ENCODE results near the gene ZBTB40.

The ZBTB40 gene

GRCh38 chr1:22563671-22564602, 112.3 kb downstream of the ZBTB40 start:
- Histone ChIP-seq H3K36me3 (ENCODE audit: control insufficient read depth, insufficient read depth, low read length) (no peaks in the 10 kb centered on the region), H3K4me3 (replicated peaks; ENCODE audit: low read depth, low read length) (no peak overlapping the region), H3K27me3 (replicated peaks; ENCODE audit: control insufficient read depth, insufficient read depth, low read length) (peaks cover 7% of the 10 kb centered on the region)
- no peak for TF ChIP-seq CTCF (IDR thresholded peaks at IDR 0.05; ENCODE audit: insufficient read depth, low read length, poor library complexity, severe bottlenecking)
- DNase-seq (ENCODE audit: extremely low read depth, insufficient read length) = no peak

GRCh38 chr1:22566161-22566560, 114.5 kb downstream of the ZBTB40 start:
- DNase-seq (ENCODE audit: extremely low read depth, insufficient read length) = no peak
- peaks cover 4% of the 10 kb centered on the region for H3K27me3 ChIP-seq (replicated peaks; ENCODE audit: control insufficient read depth, insufficient read depth, low read length)
- no peaks in the 10 kb centered on the region for H3K36me3 ChIP-seq (ENCODE audit: control insufficient read depth, insufficient read depth, low read length)
- TF ChIP-seq CTCF (IDR thresholded peaks at IDR 0.05; ENCODE audit: insufficient read depth, low read length, poor library complexity, severe bottlenecking) = no peak
- no peak overlapping the region for H3K4me3 ChIP-seq (replicated peaks; ENCODE audit: low read depth, low read length)

GRCh38 chr1:22567197-22567596, 115.5 kb downstream of the ZBTB40 start:
- Histone ChIP-seq H3K27me3 (replicated peaks; ENCODE audit: control insufficient read depth, insufficient read depth, low read length) (peaks cover 2% of the 10 kb centered on the region), H3K36me3 (ENCODE audit: control insufficient read depth, insufficient read depth, low read length) (no peaks in the 10 kb centered on the region), H3K4me3 (replicated peaks; ENCODE audit: low read depth, low read length) (no peak overlapping the region)
- no peak for TF ChIP-seq CTCF (IDR thresholded peaks at IDR 0.05; ENCODE audit: insufficient read depth, low read length, poor library complexity, severe bottlenecking)
- DNase-seq (ENCODE audit: extremely low read depth, insufficient read length) = no peak

GRCh38 chr1:22567994-22568393, 116.3 kb downstream of the ZBTB40 start:
- Histone ChIP-seq H3K36me3 (ENCODE audit: control insufficient read depth, insufficient read depth, low read length) (no peaks in the 10 kb centered on the region), H3K4me3 (replicated peaks; ENCODE audit: low read depth, low read length) (no peak overlapping the region), H3K27me3 (replicated peaks; ENCODE audit: control insufficient read depth, insufficient read depth, low read length) (no peaks in the 10 kb centered on the region; the same call in 1 of the 2 replicates)
- no peak for TF ChIP-seq CTCF (IDR thresholded peaks at IDR 0.05; ENCODE audit: insufficient read depth, low read length, poor library complexity, severe bottlenecking)
- DNase-seq (ENCODE audit: extremely low read depth, insufficient read length) = no peak

GRCh38 chr1:22569269-22569668, 117.6 kb downstream of the ZBTB40 start:
- H3K4me3 ChIP-seq (replicated peaks; ENCODE audit: low read depth, low read length) = no peak overlapping the region
- H3K36me3 ChIP-seq (ENCODE audit: control insufficient read depth, insufficient read depth, low read length) = no peaks in the 10 kb centered on the region
- no peak for DNase-seq (ENCODE audit: extremely low read depth, insufficient read length)
- H3K27me3 ChIP-seq (replicated peaks; ENCODE audit: control insufficient read depth, insufficient read depth, low read length) = no peaks in the 10 kb centered on the region; the same call in 1 of the 2 replicates
- no peak for TF ChIP-seq CTCF (IDR thresholded peaks at IDR 0.05; ENCODE audit: insufficient read depth, low read length, poor library complexity, severe bottlenecking)

Measured in GM06990 (cell line).